SK-N-SH (cell line): Measurements from ENCODE around the gene PPP3CA. TPM values are rescaled to one million over a fixed set of nuclear protein-coding genes. Genes with fewer than 3 reads are reported as not detected.
"Not testable (repeated sequence)": the region's sequence is repeated elsewhere in the genome, so short reads cannot be mapped to it uniquely, and the experiment has no call there.

Source experiments
- CTCF ChIA-PET: fragments of 300-600, 350-600 bp; formaldehyde crosslinking; extraction: SDS; loops from one replicate; lab custom pipeline; 2021; lab: Yijun Ruan, JAX
- POLR2A ChIA-PET: fragments of 350-600 bp; sonication (Branson Sonifier 250); formaldehyde crosslinking; extraction: SDS; loops from one replicate; lab custom pipeline; 2020; ENCODE audit warnings: antibody characterized with exemption, inconsistent platforms; lab: Yijun Ruan, JAX
- DNase-seq: peaks from one replicate; pipeline ENCODE4 v3.0.0; 2012
- H2AFZ ChIP-seq: fragments of 200-600 bp; sonication (generic); 2 replicates; pipeline ENCODE4 v1.8.1; 2016; ENCODE audit warnings: antibody characterized with exemption, mild to moderate bottlenecking, low read depth
- H3F3A ChIP-seq: fragments of 200-600 bp; sonication (generic); replicated peaks from 2 replicates; pipeline ENCODE3; 2016; ENCODE audit warnings: antibody characterized with exemption, mild to moderate bottlenecking; ENCODE audit not compliant: insufficient read depth
- H3K27ac ChIP-seq, 2 experiments: fragments of 200-500 bp in 1 of 2; fragments of 200-600 bp in 1 of 2; sonication (Bioruptor generic) in 1 of 2; sonication (generic), shearing (Covaris generic) in 1 of 2; 2 replicates each; pipeline versions ENCODE4 v1.5.1 to v1.6.1; 2014 to 2016; ENCODE audit warnings: low read depth in 2 of 2, inconsistent platforms in 1 of 2, low read length in 1 of 2, mild to moderate bottlenecking in 1 of 2, mixed read lengths in 1 of 2
- H3K27me3 ChIP-seq: fragments of 200-600 bp; sonication (generic), shearing (Covaris generic); 2 replicates; pipeline ENCODE4 v1.6.1; 2016; ENCODE audit warnings: mixed run types; ENCODE audit not compliant: insufficient read depth
- H3K36me3 ChIP-seq, 2 experiments: fragments of 200-500 bp in 1 of 2; fragments of 200-600 bp in 1 of 2; sonication (Bioruptor generic) in 1 of 2; sonication (generic) in 1 of 2; replicated peaks in 1 of 2; 2 replicates each; pipeline versions ENCODE3 to v1.5.1; 2014 to 2016; ENCODE audit warnings: low read length in 1 of 2, mild to moderate bottlenecking in 1 of 2; ENCODE audit not compliant: insufficient read depth in 2 of 2, control insufficient read depth in 1 of 2
- H3K4me1 ChIP-seq, 2 experiments: fragments of 200-500 bp in 1 of 2; fragments of 200-600 bp in 1 of 2; sonication (Bioruptor generic) in 1 of 2; sonication (generic), shearing (Covaris generic) in 1 of 2; 2 replicates each; pipeline versions ENCODE4 v1.5.1 to v1.6.1; 2014 to 2016; ENCODE audit warnings: low read depth in 1 of 2, low read length in 1 of 2, mixed run types in 1 of 2; ENCODE audit not compliant: insufficient read depth in 2 of 2, control insufficient read depth in 1 of 2
- H3K4me2 ChIP-seq: fragments of 200-600 bp; sonication (generic), shearing (Covaris generic); 2 replicates; pipeline ENCODE4 v1.6.1; 2017; ENCODE audit warnings: mixed run types
- H3K4me3 ChIP-seq, 2 experiments: fragments of 200-500 bp in 1 of 2; fragments of 200-600 bp in 1 of 2; sonication (Bioruptor generic) in 1 of 2; sonication (generic), shearing (Covaris generic) in 1 of 2; 2 replicates each; pipeline versions ENCODE4 v1.5.1 to v1.8.1; 2014 to 2016; ENCODE audit warnings: low read depth in 2 of 2, inconsistent platforms in 1 of 2, low read length in 1 of 2, mild to moderate bottlenecking in 1 of 2, mixed read lengths in 1 of 2, moderate library complexity in 1 of 2
- H3K79me2 ChIP-seq: fragments of 200-600 bp; sonication (generic); 2 replicates; pipeline ENCODE4 v1.8.1; 2017; ENCODE audit warnings: mild to moderate bottlenecking; ENCODE audit not compliant: insufficient read depth
- H3K9ac ChIP-seq: fragments of 200-600 bp; sonication (generic); 2 replicates; pipeline ENCODE4 v1.6.1; 2017; ENCODE audit warnings: mixed run types
- H3K9me2 ChIP-seq: fragments of 200-600 bp; sonication (generic); 2 replicates; pipeline ENCODE4 v1.6.1; 2017; ENCODE audit warnings: mixed run types
- H3K9me3 ChIP-seq: fragments of 200-600 bp; sonication (generic); 2 replicates; pipeline ENCODE4 v1.6.1; 2017; ENCODE audit warnings: mixed run types, mild to moderate bottlenecking, moderate library complexity
- H4K20me1 ChIP-seq: fragments of 200-600 bp; sonication (generic); 2 replicates; pipeline ENCODE4 v1.6.1; 2017; ENCODE audit warnings: mild to moderate bottlenecking, mixed run types; ENCODE audit not compliant: insufficient read depth
- CTCF ChIP-seq: fragments of 200-600 bp; sonication (generic); IDR thresholded peaks from 2 replicates; pipeline ENCODE4 v1.6.1; 2017; ENCODE audit warnings: antibody characterized with exemption, mild to moderate bottlenecking, moderate library complexity
- EP300 ChIP-seq, 2 experiments: IDR thresholded peaks; 2 replicates each; pipeline versions ENCODE4 v1.4.0 to v1.6.1; 2012; ENCODE audit warnings: borderline replicate concordance in 1 of 2, low read depth in 1 of 2, low read length in 1 of 2
- FOSL2 ChIP-seq: IDR thresholded peaks from 2 replicates; pipeline ENCODE4 v1.4.0; 2012; ENCODE audit warnings: low read depth, mild to moderate bottlenecking, moderate library complexity, borderline replicate concordance
- GABPA ChIP-seq: IDR thresholded peaks from 2 replicates; pipeline ENCODE4 v1.4.0; 2012; ENCODE audit warnings: low read depth, mild to moderate bottlenecking
- MEF2A ChIP-seq: IDR thresholded peaks from 2 replicates; pipeline ENCODE4 v1.4.0; 2012; ENCODE audit warnings: low read depth, borderline replicate concordance
- NFIC ChIP-seq: IDR thresholded peaks from 2 replicates; pipeline ENCODE4 v1.4.0; 2012; ENCODE audit warnings: borderline replicate concordance
- PBX3 ChIP-seq: IDR thresholded peaks from 2 replicates; pipeline ENCODE4; 2012
- POLR2AphosphoS5 ChIP-seq: IDR thresholded peaks from 2 replicates; pipeline ENCODE4 v1.6.1; 2012; ENCODE audit warnings: low read depth, low read length
- RAD21 ChIP-seq: IDR thresholded peaks from 2 replicates; pipeline ENCODE4 v1.6.1; 2012; ENCODE audit warnings: mild to moderate bottlenecking, low read length
- REST ChIP-seq: IDR thresholded peaks from 2 replicates; pipeline ENCODE4 v1.6.1; 2012; ENCODE audit warnings: mild to moderate bottlenecking, low read depth, low read length, moderate library complexity
- SIN3A ChIP-seq: IDR thresholded peaks from 2 replicates; pipeline ENCODE4 v1.6.1; 2012; ENCODE audit warnings: low read depth, mild to moderate bottlenecking, low read length, moderate library complexity, borderline replicate concordance
- SMC3 ChIP-seq: IDR thresholded peaks from 2 replicates; pipeline ENCODE4 v1.6.1; 2012; ENCODE audit warnings: low read depth, low read length, improper control_type of control experiment
- TAF1 ChIP-seq: IDR thresholded peaks from 2 replicates; pipeline ENCODE4 v1.6.1; 2012; ENCODE audit warnings: low read depth, mild to moderate bottlenecking, low read length, moderate library complexity, borderline replicate concordance
- TCF12 ChIP-seq: IDR thresholded peaks from 2 replicates; pipeline ENCODE4 v1.4.0; 2012
- TEAD4 ChIP-seq: IDR thresholded peaks from 2 replicates; pipeline ENCODE4 v1.4.0; 2012; ENCODE audit warnings: mild to moderate bottlenecking, borderline replicate concordance; ENCODE audit not compliant: insufficient read depth
- YY1 ChIP-seq: IDR thresholded peaks from 2 replicates; pipeline ENCODE4 v1.4.0; 2012; ENCODE audit warnings: low read depth, mild to moderate bottlenecking
- WGBS: methylation state at CpG from one replicate; pipeline ENCODE4 v1.1.6; 2017; ENCODE audit warnings: low lambda C conversion rate; 5-methylcytosine and 5-hydroxymethylcytosine counted together
- polyA plus RNA-seq, 3 experiments: library from polyadenylated mRNA; depleted of rRNA; stranded (reverse); fragments of >200 nt; gene quantifications; 2 replicates each; pipeline ENCODE4 v1.2.3, GENCODE V29; 2012

Gene PPP3CA
- polyA plus RNA-seq, 1 of the 3 experiments (the other 2 are of a cell fraction), result 10.7 TPM

GRCh38 chr4:100995002-100995401 is 352.3 kb downstream of the PPP3CA start:
- H2AFZ ChIP-seq, H4K20me1 ChIP-seq, DNase-seq, H3K79me2 ChIP-seq, H3K27me3 ChIP-seq, H3K9me2 ChIP-seq, H3K4me1 ChIP-seq, H3K4me2 ChIP-seq, CTCF ChIA-PET, POLR2A ChIA-PET, H3K4me3 ChIP-seq, H3K27ac ChIP-seq, H3K36me3 ChIP-seq, H3K9me3 ChIP-seq, H3K9ac ChIP-seq, H3F3A ChIP-seq: not testable (repeated sequence)
- WGBS, result 95% methylated on average over 7 of the region's 10 CpGs

- H3K4me1 ChIP-seq, H3K9me2 ChIP-seq, H4K20me1 ChIP-seq, H3K27me3 ChIP-seq, H3K9ac ChIP-seq, H3K9me3 ChIP-seq, H3K79me2 ChIP-seq, H3K27ac ChIP-seq, H3F3A ChIP-seq, CTCF ChIA-PET, POLR2A ChIA-PET, H3K4me3 ChIP-seq, DNase-seq, H3K36me3 ChIP-seq, H3K4me2 ChIP-seq, H2AFZ ChIP-seq: not testable (repeated sequence)
- WGBS, result 86% methylated on average over 6 of the region's 6 CpGs
- TF ChIP-seq TCF12 (peak; percentile 64), PBX3 (peak; percentile 25; the same call in 1 of the 2 replicates)
These were observed 355.8 kb downstream of the PPP3CA start for GRCh38 chr4:100991332-100992069.

- POLR2A ChIA-PET, result no interaction called here
- Histone ChIP-seq H3K9me3 (no peaks in the 10 kb centered on the region), H3F3A (peaks cover 12% of the 10 kb centered on the region), H3K4me2 (no peak overlapping the region), H3K36me3 (no peaks in the 10 kb centered on the region), H3K4me1 (peaks cover 0 to 5% of the 10 kb centered on the region in 2 experiments; a peak in 1 of 4 replicates), H3K9me2 (no peaks in the 10 kb centered on the region), H3K79me2 (no peaks in the 10 kb centered on the region), H4K20me1 (no peaks in the 10 kb centered on the region), H3K9ac (no peak overlapping the region), H3K27ac (no peak overlapping the region), H2AFZ (no peak overlapping the region), H3K27me3 (no peaks in the 10 kb centered on the region), H3K4me3 (no peak overlapping the region)
- no peak for DNase-seq
- CTCF ChIA-PET, result no interaction called here
- TF ChIP-seq TAF1 (no peak), POLR2AphosphoS5 (no peak), EP300 (IDR thresholded peaks at IDR 0.05; ENCODE audit: borderline replicate concordance in 1 of 2, low read depth in 1 of 2, low read length in 1 of 2) (no peak), NFIC (no peak), TEAD4 (no peak), REST (no peak), TCF12 (no peak), SIN3A (no peak), YY1 (no peak), GABPA (no peak), MEF2A (no peak), RAD21 (no peak), CTCF (no peak), FOSL2 (no peak), SMC3 (no peak)
These were observed 357.9 kb downstream of the PPP3CA start for GRCh38 chr4:100989401-100989800.
